RWPE2 (cell line): Measurements from ENCODE around the gene KRTAP1-4.
"Not testable (repeated sequence)": the region's sequence is repeated elsewhere in the genome, so short reads cannot be mapped to it uniquely, and the experiment has no call there.

Experiments
- ATAC-seq: fragments of 200-7000 bp; cut with Tn5 transposase; 3 replicates; pipeline ENCODE4 v1.9.1; 2021; ENCODE audit warnings: low read depth
- DNase-seq: peaks from one replicate; pipeline ENCODE4 v3.0.0-alpha.2; 2020; ENCODE audit warnings: low spot score
- H3K27ac ChIP-seq: fragments of 450-650 bp; 2 replicates; pipeline ENCODE4 v1.5.1; 2017; ENCODE audit warnings: mild to moderate bottlenecking; ENCODE audit not compliant: poor library complexity, severe bottlenecking
- H3K27me3 ChIP-seq: fragments of 250-450 bp; sonication (Bioruptor Pico); 2 replicates; pipeline ENCODE4 v1.5.1; 2021; ENCODE audit warnings: mild to moderate bottlenecking, moderate library complexity; ENCODE audit not compliant: insufficient read depth, poor library complexity, severe bottlenecking
- H3K36me3 ChIP-seq: fragments of 250-450 bp; sonication (Bioruptor Pico); 2 replicates; pipeline ENCODE4 v1.5.1; 2020; ENCODE audit warnings: low read depth, mild to moderate bottlenecking, moderate library complexity
- H3K4me1 ChIP-seq: fragments of 250-450 bp; sonication (Bioruptor Pico); 2 replicates; pipeline ENCODE4 v1.5.1; 2021; ENCODE audit warnings: mild to moderate bottlenecking, moderate library complexity; ENCODE audit not compliant: insufficient read depth, poor library complexity, severe bottlenecking
- H3K4me3 ChIP-seq: fragments of 250-450 bp; sonication (Bioruptor Pico); 2 replicates; pipeline ENCODE4 v1.5.1; 2021; ENCODE audit warnings: mild to moderate bottlenecking, moderate library complexity; ENCODE audit not compliant: severe bottlenecking
- H3K9me3 ChIP-seq: fragments of 250-450 bp; sonication (Bioruptor Pico); 2 replicates; pipeline ENCODE4 v1.5.1; 2021; ENCODE audit warnings: mild to moderate bottlenecking, moderate library complexity; ENCODE audit not compliant: severe bottlenecking
- CTCF ChIP-seq: fragments of 450-650 bp; IDR thresholded peaks from one replicate; pipeline ENCODE4 v1.5.1; 2017; ENCODE audit warnings: mild to moderate bottlenecking, moderate library complexity; ENCODE audit not compliant: poor library complexity, severe bottlenecking

Gene KRTAP1-4

DNA sequence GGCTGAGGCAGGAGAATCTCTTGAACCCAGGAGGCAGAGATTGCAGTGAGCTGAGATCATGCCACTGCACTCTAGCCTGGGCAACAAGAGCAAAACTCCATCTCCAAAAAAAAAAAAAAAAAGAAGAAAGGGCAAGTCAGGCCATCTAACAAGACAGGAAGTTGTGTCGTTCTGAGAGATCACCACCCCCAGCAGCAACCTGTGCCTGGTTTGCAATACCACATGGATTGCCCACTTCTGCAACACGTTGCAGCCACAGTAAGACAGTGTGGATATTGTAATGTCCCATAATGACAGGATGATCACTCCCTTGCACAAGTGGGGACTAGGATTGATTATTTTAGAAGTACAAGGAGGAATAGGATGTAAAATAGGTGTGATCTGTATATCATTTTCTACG, 39.0 kb upstream of the KRTAP1-4 start:
- TF ChIP-seq CTCF: no peak
- Histone ChIP-seq H3K27me3 (no peaks in the 10 kb centered on the region), H3K4me1 (peaks cover 10% of the 10 kb centered on the region), H3K27ac (no peak overlapping the region), H3K36me3 (no peaks in the 10 kb centered on the region), H3K4me3 (no peak overlapping the region), H3K9me3 (no peaks in the 10 kb centered on the region)
- DNase-seq: no peak
- no peak for ATAC-seq

GRCh38 chr17:41067281-41067680, 37.3 kb upstream of the KRTAP1-4 start:
- no peak overlapping the region for H3K4me3 ChIP-seq
- H3K27ac ChIP-seq: peak overlapping the region; percentile 28
- H3K4me1 ChIP-seq: peaks cover 13% of the 10 kb centered on the region
- DNase-seq: no peak
- no peak for ATAC-seq
- no peaks in the 10 kb centered on the region for H3K27me3 ChIP-seq
- no peaks in the 10 kb centered on the region for H3K9me3 ChIP-seq
- TF ChIP-seq CTCF: no peak
- no peaks in the 10 kb centered on the region for H3K36me3 ChIP-seq

- Histone ChIP-seq H3K27me3 (no peaks in the 10 kb centered on the region), H3K4me1 (peaks cover 23% of the 10 kb centered on the region), H3K4me3 (no peak within 1 kb of the TSS), H3K9me3 (no peaks in the 10 kb centered on the region), H3K27ac (peak within 1 kb of the TSS; percentile 28), H3K36me3 (no peaks in the 10 kb centered on the region)
- ATAC-seq: peak; percentile 79
- no peak for DNase-seq
- no peak for TF ChIP-seq CTCF
Observed at GRCh38 chr17:41065829-41066624, 36.0 kb upstream of the KRTAP1-4 start, which contains the start of gene KRTAP2-4. KRTAP2-4 (minus strand) TSS chr17:41065879; CDS start chr17:41065845, 34 bp downstream.

DNA sequence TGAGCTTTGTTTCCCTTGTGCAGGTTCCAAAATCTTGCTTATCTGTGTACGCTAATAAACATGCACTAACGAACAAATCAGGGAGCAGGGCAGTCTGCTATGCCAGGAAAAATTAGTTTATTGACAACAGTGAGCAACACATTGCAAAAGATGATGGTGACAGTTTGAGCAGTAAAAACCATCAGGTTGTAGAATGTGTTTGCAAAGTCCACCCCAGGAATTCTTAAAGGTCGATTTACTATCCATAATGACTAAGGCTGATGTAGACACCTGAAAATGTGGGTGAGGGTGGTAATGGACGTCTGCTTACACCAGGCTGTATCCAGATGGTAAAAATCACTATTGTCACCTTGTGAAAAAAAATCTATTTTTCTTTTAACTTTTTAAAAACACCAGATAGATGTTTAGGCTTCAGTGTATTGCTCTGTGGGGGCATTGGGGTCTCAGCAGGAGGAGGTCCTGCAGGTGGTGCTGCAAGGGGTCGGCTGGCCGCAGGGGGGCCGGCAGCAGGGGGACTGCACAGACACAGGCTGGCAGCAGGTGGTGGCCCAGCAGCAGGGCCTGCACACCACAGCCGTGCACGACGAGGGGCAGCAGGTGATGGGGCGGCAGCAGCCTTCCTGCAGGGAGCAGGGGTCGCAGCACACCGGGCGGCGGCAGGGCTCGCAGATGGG, 35.2 kb upstream of the KRTAP1-4 start:
- DNase-seq, H3K27me3 ChIP-seq, H3K4me3 ChIP-seq, H3K36me3 ChIP-seq, H3K9me3 ChIP-seq, H3K27ac ChIP-seq, ATAC-seq: not testable (repeated sequence)
- H3K4me1 ChIP-seq: peaks cover 32% of the 10 kb centered on the region

- TF ChIP-seq CTCF: no peak
- H3K4me1 ChIP-seq: peaks cover 38% of the 10 kb centered on the region
- ATAC-seq: no peak
- no peak overlapping the region for H3K4me3 ChIP-seq
- no peak overlapping the region for H3K27ac ChIP-seq
- H3K9me3 ChIP-seq: no peaks in the 10 kb centered on the region
- H3K27me3 ChIP-seq: no peaks in the 10 kb centered on the region
- DNase-seq: no peak
- no peaks in the 10 kb centered on the region for H3K36me3 ChIP-seq
Observed at GRCh38 chr17:41064301-41064700, 34.3 kb upstream of the KRTAP1-4 start.
